ENCODE results near the gene DIPK1A.

The DIPK1A gene

DNA sequence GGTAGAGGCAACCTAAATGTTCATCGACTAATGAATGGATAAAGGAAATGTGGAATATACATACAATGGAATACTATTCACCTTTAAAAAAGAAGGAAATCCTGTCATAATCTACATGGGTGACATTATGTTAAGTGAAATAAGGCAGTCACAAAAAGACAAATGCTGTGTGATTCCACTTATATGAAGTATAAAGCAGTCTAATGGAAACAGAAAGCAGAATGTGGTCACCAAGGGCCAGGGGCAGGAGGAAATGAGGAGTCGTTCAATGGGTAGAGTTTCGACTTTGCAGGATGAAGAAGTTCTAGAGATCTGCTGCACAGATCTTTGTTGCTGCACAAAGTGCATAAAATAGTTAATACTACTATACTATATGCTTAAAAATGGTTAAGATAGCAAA, 7.8 kb downstream of the DIPK1A start:
- no peak for DNase-seq (ENCODE audit: low read depth)

DNA sequence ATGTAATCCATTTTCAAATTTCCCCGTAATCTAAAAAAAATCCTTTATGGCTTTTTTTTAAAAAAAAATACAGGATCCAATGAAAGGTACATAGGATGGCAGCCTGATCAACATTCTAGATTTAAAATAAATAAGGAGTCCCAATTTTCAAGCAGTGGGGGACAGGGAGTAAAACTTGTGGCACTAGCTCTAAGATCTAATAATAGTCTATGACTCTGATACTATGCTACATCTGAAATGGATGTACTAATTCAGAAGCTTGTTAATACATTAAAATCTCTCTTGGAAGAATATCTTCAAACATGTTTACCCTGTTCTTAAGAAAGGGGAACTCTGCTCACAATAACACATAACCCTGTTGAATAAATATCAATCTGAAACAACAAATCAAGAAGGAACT, 8.5 kb downstream of the DIPK1A start:
- no peak for DNase-seq (ENCODE audit: low read depth)

DNA sequence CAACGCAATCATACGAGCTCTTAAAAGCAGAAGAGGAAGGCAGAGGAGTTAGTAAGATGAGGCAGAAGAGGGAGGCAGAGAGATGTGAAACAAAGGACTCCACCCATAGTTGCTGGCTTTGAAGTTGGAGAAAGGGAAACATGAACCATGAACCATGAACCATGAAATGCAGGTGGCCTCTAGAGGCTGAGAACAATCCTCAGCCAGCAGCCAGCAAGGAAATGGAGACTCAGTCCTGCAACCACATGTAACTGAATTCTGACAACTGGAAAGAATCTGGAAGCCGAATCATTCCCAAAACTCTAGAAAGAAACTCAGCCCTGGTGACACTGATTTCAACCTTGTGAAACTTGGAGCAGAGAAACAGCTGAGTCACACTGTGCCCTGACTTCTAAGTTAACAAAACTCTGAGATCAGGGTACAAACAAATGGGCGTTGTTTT, 10.1 kb downstream of the DIPK1A start:
- no peak for DNase-seq (ENCODE audit: low read depth)

DNA sequence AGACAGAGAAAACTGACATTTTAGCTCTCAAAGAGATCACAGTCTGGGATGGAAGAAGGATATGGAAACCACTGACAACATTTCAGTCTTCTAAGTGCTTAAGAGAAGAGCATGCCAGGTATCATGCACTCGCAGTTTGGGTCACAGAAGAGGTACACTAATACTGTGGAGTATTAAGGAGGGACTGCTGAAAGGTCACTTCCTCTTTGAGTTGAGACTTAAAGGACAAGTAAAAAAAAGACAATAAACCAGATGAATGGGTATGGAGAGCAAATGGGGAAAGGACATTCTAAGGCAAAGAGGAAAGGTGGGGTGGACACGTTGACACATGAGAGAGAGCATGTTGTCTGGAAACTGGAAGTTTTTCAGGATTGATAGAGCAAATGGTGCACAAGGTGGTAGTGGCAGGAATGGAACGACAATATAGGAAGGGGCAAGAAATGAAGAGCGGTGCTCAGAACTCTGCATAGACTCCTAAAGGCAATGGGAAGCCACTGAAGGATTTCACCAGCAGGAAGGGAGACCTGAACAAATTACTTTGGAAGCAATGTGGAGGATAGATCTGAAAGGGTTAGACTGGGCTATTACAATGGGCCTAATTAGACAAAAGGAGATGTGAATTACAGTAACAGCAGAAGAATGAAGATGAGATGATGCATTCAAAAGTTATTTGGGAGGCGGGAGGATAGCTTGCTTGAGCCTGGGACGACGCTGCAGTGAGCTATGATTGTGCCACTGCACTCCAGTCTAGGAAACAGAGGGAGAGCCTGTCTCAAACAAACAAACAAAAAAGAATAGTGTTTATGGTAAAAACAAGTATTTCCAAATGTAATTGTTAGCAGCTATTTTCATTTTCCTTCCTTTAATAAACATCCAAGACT, 11.1 kb downstream of the DIPK1A start:
- no peak for DNase-seq (ENCODE audit: low read depth)

DNA sequence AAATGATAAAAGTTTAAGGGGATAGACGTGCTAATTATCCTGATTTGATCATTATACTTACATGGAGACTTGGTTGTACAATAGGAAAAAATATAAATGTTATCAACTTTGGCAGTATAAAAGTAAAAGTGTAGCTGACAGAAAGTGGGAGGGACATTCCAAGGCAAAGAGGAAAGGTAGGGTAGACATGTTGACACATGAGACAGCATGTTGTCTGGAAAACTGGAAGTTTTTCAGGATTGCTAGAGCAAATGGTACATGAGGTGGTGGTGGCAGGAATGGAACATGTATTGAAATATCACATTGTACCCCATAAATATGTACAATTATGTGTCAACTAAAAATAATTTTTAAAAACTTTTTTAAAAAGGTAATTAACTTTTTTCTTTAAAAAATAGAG, 13.2 kb downstream of the DIPK1A start:
- no peak for DNase-seq (ENCODE audit: low read depth)

DNA sequence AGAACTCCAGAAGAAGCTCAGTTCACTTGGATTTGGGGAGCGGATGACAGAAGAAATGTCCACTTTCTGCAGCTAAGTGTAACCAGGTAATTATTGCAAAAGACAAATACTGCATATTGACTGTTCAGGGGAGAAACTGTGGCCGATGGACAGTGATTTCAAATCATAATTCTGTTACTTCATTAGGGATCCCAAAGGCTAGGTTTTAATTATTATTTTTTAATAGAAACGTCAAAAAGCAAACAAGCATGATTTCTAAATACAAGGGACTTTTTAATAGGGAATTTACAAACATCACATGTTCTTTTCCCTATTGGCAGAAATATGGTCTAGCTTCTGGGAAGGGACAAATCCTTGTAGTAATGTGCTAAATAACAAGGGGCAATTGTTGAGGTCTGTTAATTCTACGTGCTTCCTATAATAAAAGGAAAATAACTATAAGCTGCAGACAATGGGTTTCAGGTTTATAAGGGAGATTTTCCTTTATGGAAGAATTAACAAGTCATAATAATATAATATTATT, 15.5 kb downstream of the DIPK1A start:
- DNase-seq (ENCODE audit: low read depth): no peak

DNA sequence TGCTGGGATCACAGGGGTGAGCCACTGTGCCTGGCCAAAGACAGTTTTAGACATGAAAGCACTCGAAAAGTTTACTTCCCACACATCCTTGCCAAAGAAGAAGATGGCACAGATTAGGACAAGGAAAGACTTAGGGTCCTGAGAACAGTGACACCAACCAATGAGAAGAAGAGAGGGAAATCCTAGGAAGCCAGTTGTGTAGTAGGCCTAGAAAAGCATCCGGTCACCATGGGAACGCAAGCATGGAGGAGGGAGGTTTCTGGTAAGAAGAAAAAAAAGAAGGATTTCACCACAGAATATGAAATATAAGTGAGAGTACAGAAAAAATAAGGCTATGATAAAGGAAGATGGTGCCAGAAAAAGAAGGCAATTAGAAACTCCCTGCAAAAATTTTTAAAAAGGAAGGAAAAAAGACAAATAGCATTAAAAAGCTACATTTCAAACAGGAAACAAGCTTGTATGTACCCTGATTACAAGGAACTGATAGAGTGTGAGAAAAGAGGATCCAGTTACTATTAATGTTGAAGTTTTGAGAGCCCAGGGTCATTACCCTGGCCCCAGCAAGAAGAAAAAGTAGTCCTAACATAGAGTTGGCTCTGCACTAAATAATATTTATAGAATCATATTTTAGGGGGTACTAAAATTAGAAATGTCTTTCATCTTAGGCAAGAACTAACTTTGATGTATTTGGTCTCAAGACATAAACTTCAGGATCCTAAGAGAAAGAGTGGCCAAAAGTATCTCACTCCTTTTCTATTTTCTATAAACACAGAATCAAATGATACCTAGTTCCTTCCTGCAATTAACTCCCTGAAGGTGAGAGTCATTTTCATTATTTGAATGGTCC, 16.1 kb downstream of the DIPK1A start:
- no peak for DNase-seq (ENCODE audit: low read depth)

DNA sequence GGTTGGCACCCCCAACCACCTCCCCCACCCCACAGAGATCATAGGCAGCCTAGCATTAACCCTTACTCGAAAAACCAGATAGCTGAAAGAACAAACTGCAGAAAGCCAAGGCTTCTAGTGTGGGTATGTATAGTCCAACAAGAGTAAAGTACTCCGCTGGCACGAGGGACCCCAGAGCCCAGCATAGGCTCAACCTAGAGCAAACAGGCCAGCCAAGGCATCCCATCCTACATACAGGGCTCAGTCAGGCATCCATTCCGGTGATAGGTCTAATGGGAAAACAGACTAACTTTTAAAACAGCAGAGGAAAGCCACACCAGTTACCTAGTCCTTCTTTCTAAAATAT, 17.8 kb downstream of the DIPK1A start:
- no peak for DNase-seq (ENCODE audit: low read depth)

DNA sequence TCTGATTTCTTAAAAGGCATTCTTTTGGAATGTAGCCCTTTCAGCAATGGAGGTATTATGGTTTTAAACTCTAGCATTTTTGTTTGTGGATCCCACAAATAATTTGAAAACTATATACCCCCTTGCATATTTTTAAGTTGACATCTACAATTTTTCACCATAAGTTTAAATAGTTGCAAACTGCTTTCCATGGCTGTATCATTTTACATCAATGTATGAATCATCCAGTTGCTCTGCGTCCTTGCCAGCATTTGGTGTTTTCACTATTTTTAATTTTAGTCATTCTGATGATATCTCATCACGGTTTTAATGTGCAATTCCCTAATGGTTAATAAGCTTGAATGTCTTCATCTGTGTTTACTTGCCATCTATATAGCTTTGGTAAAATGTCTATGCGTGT, 20.7 kb downstream of the DIPK1A start:
- no peak for DNase-seq (ENCODE audit: low read depth)

DNA sequence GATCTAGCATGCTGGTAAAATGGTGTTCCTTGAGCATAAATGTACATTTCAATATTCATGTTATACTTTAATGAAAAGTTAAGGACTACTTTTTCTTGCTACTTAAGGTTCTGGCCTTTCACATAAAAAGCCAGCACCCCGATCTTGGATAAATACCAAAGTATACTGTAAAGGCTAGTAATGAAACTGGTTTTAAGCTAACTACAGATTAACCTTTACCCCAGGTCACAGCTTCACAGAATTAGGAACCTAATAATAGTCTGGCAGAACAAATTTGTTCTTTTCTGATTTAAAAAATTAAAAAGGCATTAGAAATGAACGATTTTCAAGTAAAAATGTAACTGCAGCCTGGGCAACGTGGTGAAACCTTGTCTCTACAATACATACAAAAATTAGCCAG, 23.5 kb downstream of the DIPK1A start:
- DNase-seq (ENCODE audit: low read depth): no peak

DNA sequence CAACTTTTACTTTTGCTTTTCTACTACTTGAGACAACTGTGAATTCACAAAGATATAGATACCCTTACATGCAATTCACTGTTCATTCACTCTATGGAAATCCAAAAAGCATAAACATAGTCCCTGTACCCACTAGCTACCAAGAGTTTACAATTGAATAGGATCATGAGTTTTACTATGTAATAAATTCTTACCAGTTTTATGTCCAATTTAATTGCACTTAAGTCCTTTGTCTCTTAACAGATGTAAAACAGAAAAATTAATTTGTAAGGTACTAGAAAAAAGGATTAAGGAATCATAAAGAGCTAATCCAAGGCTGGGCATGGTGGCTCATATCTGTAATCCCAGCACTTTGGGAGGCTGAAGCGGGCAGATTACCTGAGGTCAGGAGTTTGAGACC, 24.4 kb downstream of the DIPK1A start:
- DNase-seq (ENCODE audit: low read depth): no peak

DNA sequence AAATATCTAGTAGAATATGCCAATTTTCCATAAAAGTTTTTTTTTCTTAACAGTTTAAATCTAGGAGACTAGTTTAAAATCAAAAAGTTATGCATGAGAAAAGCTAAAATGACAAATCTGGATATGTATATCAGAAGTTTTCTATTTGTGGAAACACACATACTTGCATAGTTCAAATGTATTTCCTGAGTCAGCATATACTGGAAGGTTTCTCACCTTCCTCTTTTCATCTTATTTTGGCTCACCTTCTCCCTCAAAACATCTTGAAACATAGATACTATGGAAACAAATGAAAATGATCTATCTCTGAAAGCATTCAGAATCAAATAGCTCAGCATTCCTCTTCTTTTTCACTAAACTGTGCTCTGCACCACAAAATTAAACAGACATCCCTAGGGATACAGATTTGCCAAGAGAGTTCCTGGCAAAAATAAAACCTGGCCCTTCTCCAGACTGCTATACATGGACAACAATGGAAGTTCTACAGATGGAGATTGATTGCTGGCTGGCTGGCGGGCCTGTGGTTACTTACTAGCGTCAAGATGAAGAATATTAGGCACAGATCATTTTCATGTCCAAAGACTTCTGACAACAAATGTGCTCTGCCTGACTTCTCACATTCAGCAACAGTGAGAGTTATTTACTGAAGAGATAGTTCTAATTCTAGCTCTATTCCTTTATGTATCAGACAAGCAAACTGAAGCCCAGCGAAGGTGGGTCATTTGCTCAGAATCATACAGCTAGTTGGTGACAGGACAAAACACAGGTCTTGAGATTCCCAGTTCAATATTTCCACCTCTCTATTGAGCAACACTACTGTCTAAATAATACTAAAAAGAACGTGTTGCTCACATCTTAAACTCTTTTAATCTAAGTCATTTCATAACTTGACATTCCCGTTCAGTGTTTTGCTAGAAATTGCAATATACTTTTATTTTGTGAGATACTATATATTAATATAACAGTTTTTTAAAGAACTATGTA, 26.6 kb downstream of the DIPK1A start:
- no peak for DNase-seq (ENCODE audit: low read depth)

DNA sequence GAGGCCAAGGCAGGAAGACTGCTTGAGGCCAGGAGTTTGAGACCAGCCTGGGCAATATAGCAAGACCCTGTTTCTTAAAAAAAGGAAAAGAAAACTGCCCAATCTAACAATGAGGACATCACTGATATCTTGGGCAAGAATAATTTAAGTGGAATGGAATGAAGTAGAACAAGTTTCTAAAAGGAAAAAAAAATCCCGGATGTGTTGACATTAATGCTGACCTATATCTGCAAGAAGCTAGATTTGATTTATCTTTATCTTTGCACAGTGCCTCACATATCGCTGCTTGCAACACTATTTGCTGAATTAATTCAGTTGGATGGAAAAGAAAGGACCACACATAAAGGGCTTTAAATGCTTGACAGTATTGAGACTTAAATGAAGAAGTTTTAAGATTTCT, 27.8 kb downstream of the DIPK1A start:
- DNase-seq (ENCODE audit: low read depth): no peak

DNA sequence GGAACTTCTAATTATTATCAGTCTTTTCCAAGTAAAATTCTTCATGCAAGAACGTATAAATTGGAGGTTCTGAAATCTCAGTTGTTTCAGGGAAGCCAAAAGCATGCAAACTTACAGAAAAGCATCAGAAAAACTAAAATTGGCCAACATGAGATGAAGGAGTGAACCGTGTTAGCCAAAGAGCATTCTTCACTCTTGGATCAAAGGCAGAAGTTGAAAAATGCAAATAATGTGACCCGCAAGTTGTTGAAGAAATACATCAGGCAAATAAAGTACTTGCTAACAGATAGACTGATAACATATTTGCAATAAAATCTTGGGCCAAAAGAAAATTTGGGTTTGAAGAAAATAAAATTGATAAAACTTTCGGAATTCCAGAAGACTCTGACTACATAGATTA, 29.6 kb downstream of the DIPK1A start:
- no peak for DNase-seq (ENCODE audit: low read depth)

DNA sequence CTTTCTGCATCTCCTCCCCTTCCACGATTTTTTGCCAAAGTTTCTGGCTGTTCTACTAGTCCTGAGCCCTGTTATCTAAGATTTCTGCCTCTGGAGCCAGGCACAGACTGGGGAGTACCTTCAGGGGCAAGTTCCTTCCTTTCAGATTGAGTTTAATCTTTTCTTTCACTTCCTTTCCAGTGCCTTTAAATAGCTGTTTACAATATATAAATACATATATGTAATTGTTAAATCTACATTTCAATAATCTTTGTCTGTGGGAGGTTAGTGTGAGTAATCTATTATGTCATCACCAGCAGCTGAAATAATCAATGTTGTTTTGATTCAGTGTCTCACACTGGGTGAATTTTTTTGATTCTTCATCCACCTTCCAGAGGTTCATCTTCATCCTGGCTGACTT, 31.8 kb downstream of the DIPK1A start:
- DNase-seq (ENCODE audit: low read depth): no peak

DNA sequence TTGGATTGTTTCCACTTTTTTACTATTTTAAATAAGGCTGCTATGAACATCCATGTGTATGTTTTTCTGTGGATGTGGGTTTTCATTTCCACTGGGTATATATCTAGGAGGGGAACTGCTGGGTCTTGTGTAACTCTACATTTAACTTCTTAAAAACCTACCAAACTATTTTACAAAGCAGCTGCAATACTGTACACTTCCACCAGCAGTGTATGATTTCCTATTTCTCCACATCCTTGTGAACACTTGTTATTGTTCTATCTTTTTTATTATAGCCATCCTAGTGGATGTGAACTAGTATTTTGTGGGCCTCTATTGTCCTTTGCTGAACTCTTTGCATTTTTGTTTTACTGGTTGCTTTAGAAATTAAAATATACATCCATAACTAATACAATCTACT, 33.4 kb downstream of the DIPK1A start:
- no peak for DNase-seq (ENCODE audit: low read depth)

DNA sequence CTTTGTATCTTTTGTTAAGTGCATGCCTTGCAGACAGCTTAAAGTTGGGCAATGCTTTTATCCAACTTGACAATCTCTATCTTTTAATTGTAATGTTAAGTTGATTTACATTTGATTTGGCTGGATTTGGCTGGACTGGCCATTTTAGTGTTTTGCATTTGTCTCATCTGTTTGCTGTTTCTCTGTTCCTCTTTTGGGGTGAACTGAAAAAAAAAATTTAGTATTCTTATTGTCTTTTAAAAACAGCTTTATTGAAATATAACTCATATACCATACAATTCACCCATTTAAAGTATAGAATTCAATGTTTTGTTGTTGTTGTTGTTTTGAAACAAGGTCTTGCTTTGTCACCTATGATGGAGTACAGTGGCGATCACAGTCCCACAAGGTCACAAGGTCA, 34.4 kb downstream of the DIPK1A start:
- no peak for DNase-seq (ENCODE audit: low read depth)

DNA sequence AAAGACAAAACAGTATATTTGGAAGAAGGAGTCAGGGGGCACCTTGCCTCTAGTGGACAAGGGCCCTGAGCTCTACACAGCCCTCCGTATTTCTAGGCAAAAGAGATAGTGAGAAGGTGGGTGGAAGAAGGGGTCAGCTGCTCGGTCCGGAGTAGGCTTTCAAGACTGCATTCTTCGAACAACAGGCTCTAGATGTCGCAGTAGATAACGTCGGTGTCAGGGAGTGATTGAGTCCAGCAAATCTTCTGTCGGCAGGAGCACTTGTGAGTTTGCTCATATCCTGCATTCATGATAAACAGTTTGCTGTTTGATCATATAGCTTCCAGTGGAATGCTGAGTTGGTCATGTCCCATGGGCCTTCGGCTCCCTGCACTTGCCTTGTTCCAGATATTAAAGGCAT, 36.8 kb downstream of the DIPK1A start:
- no peak for DNase-seq (ENCODE audit: low read depth)

DNA sequence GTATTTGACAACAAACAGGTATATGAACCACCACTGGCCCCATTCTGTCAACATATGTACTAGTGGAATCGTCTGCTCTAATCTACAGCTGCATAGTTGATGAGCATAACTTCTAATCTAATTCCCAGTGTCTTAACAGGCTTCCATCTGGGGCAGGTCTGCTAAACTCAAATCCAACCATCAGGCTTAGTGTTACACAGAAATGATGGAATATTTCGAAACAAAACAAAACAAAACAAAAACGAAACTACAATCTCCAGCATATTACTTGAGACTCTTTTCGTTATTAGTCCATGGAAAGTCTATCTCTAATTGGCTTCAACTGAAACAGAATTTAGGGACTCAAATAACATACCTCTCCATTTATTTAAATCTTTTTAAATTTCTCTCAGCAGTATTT, 37.6 kb downstream of the DIPK1A start:
- DNase-seq (ENCODE audit: low read depth): no peak

DNA sequence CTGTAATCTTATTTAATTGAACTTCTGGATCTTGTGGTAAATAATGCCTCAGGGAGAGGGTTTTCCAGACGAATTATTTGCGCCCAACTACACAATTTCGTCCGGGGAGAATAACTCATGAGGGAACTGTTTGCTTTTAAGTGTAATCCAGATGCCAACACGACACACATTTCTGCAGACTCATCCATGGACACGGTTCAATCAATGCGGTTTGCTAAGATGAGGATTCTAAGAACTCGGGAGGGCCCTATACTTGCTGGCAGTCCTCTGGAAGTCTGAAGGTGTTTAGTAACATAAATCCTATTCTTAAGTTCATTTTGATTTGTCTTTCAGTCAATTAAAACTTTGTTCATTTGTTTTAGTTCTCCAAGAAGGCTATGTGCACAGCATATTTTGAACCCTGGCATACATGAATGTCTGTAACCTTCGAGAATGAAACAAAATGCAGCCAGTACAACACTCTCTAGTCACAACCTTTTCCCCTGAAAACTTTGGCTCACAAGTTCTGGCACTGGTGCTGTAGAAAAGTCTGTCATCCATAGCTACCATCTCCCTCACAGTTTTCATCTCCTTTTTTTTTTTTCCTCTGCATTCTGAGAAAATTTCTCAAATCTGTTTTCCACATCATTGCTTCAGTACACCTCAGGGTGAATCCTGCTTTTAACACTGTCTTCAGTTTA, 38.8 kb downstream of the DIPK1A start:
- DNase-seq (ENCODE audit: low read depth): no peak

Data from HS-27A (cell line).